HEK293 (cell line): Measurements from ENCODE around the gene LRFN2.
A peak's percentile ranks its signal among the peaks of the same experiment; 100 is the strongest.

Experiments used
- CTCF ChIA-PET: fragments of 350-600 bp; formaldehyde crosslinking; extraction: SDS; loops from one replicate; lab custom pipeline; 2021; ENCODE audit warnings: antibody characterized with exemption; lab: Yijun Ruan, JAX
- POLR2A ChIA-PET: fragments of 300-600 bp; formaldehyde crosslinking; extraction: SDS; loops from one replicate; lab custom pipeline; 2020; ENCODE audit warnings: antibody characterized with exemption, inconsistent platforms; lab: Yijun Ruan, JAX
- H3K27ac ChIP-seq: fragments of 200-500 bp; sonication (Bioruptor generic); 2 replicates; pipeline ENCODE4 v1.5.1; 2014; ENCODE audit warnings: low read depth, low read length, control low read depth, inconsistent platforms; ENCODE audit errors: extremely low read depth
- H3K36me3 ChIP-seq, 2 experiments: fragments of 200-500 bp in 1 of 2; sonication (Bioruptor generic) in 1 of 2; 1 replicate in 1 of 2; 2 replicates in 1 of 2; pipeline ENCODE4 v1.5.1; 2014 to 2017; ENCODE audit warnings: inconsistent platforms in 2 of 2, low read length in 2 of 2; ENCODE audit not compliant: control insufficient read depth in 2 of 2, insufficient read depth in 1 of 2
- H3K4me1 ChIP-seq: fragments of 200-500 bp; sonication (Bioruptor generic); 2 replicates; pipeline ENCODE4 v1.5.1; 2014; ENCODE audit warnings: mild to moderate bottlenecking, low read length, inconsistent platforms; ENCODE audit not compliant: control insufficient read depth, insufficient read depth
- H3K4me3 ChIP-seq: 2 replicates; pipeline ENCODE4 v1.5.1; 2011; ENCODE audit warnings: low read depth, mild to moderate bottlenecking, control low read depth, low read length, moderate library complexity
- H3K9me3 ChIP-seq: fragments of 200-500 bp; sonication (Bioruptor generic); 2 replicates; pipeline ENCODE4 v1.5.1; 2014; ENCODE audit warnings: low read depth, low read length, inconsistent platforms; ENCODE audit not compliant: control insufficient read depth, insufficient read depth
- EGR2 ChIP-seq: fragments of 450-650 bp; formaldehyde crosslinking; IDR thresholded peaks from 2 replicates; pipeline ENCODE4 v1.5.1; 2016; ENCODE audit warnings: low read depth, missing biosample characterization, missing genetic modification characterization
- MZF1 ChIP-seq: fragments of 450-650 bp; formaldehyde crosslinking; IDR thresholded peaks from 2 replicates; pipeline ENCODE4 v1.5.1; 2017; ENCODE audit warnings: missing biosample characterization, missing genetic modification characterization, borderline replicate concordance
- PRDM1 ChIP-seq: fragments of 450-650 bp; formaldehyde crosslinking; IDR thresholded peaks from 2 replicates; pipeline ENCODE4; 2016; ENCODE audit warnings: missing biosample characterization, missing genetic modification characterization
- ZBTB1 ChIP-seq: fragments of 450-650 bp; formaldehyde crosslinking; IDR thresholded peaks from 2 replicates; pipeline ENCODE4 v1.5.1; 2016; ENCODE audit warnings: missing biosample characterization, missing genetic modification characterization
- ZFHX2 ChIP-seq: fragments of 450-650 bp; formaldehyde crosslinking; conservative IDR thresholded peaks from 2 replicates; pipeline ENCODE4 v1.5.1; 2016; ENCODE audit warnings: missing biosample characterization, missing genetic modification characterization
- ZNF121 ChIP-seq: fragments of 450-650 bp; formaldehyde crosslinking; IDR thresholded peaks from 2 replicates; pipeline ENCODE4 v1.5.1; 2016; ENCODE audit warnings: missing biosample characterization, missing genetic modification characterization
- ZNF133 ChIP-seq: fragments of 450-650 bp; formaldehyde crosslinking; IDR thresholded peaks from 2 replicates; pipeline ENCODE4 v1.5.1; 2016; ENCODE audit warnings: missing biosample characterization, missing genetic modification characterization
- ZNF146 ChIP-seq: fragments of 450-650 bp; formaldehyde crosslinking; IDR thresholded peaks from 2 replicates; pipeline ENCODE4 v1.5.1; 2016; ENCODE audit warnings: missing biosample characterization, missing genetic modification characterization
- ZNF148 ChIP-seq: fragments of 450-650 bp; formaldehyde crosslinking; IDR thresholded peaks from 2 replicates; pipeline ENCODE4 v1.5.0; 2017; ENCODE audit warnings: missing biosample characterization, missing genetic modification characterization, borderline replicate concordance
- ZNF174 ChIP-seq: fragments of 450-650 bp; formaldehyde crosslinking; IDR thresholded peaks from 2 replicates; pipeline ENCODE4 v1.5.0; 2017; ENCODE audit warnings: missing biosample characterization, mild to moderate bottlenecking, missing genetic modification characterization
- ZNF202 ChIP-seq: fragments of 450-650 bp; formaldehyde crosslinking; IDR thresholded peaks from 2 replicates; pipeline ENCODE4 v1.5.1; 2016; ENCODE audit warnings: missing biosample characterization, missing genetic modification characterization, borderline replicate concordance
- ZNF211 ChIP-seq: fragments of 450-650 bp; formaldehyde crosslinking; IDR thresholded peaks from 2 replicates; pipeline ENCODE4 v1.5.1; 2016; ENCODE audit warnings: low read depth, missing biosample characterization, missing genetic modification characterization
- ZNF555 ChIP-seq: fragments of 450-650 bp; formaldehyde crosslinking; conservative IDR thresholded peaks from 2 replicates; pipeline ENCODE4 v1.5.1; 2017; ENCODE audit warnings: missing biosample characterization, mild to moderate bottlenecking, missing genetic modification characterization, inconsistent platforms
- ZNF560 ChIP-seq: fragments of 450-650 bp; formaldehyde crosslinking; IDR thresholded peaks from 2 replicates; pipeline ENCODE4 v1.5.1; 2017; ENCODE audit warnings: missing biosample characterization, missing genetic modification characterization, borderline replicate concordance
- ZNF626 ChIP-seq: fragments of 450-650 bp; sonication (Bioruptor Pico); formaldehyde crosslinking; IDR thresholded peaks from 2 replicates; pipeline ENCODE4 v1.5.1; 2018; ENCODE audit warnings: missing biosample characterization, missing genetic modification characterization, inconsistent platforms
- ZNF658 ChIP-seq: fragments of 450-650 bp; formaldehyde crosslinking; IDR thresholded peaks from 2 replicates; pipeline ENCODE4; 2016; ENCODE audit warnings: missing biosample characterization, missing genetic modification characterization
- ZNF660 ChIP-seq: fragments of 450-650 bp; IDR thresholded peaks from 2 replicates; pipeline ENCODE4 v1.5.1; 2018; ENCODE audit warnings: missing biosample characterization, mild to moderate bottlenecking, missing genetic modification characterization
- ZNF830 ChIP-seq: fragments of 450-650 bp; IDR thresholded peaks from 2 replicates; pipeline ENCODE4 v1.5.0; 2018; ENCODE audit warnings: missing biosample characterization, missing genetic modification characterization, low read depth, mild to moderate bottlenecking, moderate library complexity
- ZNF843 ChIP-seq: fragments of 450-650 bp; formaldehyde crosslinking; IDR thresholded peaks from 2 replicates; pipeline ENCODE4 v1.5.1; 2016; ENCODE audit warnings: missing biosample characterization, missing genetic modification characterization

LRFN2 gene

GRCh38 chr6:40441150-40441549, 146.0 kb downstream of the LRFN2 start:
- ChIA-PET POLR2A (no interaction called here), CTCF (no interaction called here)
- peak; percentile 78 for TF ChIP-seq ZFHX2 (tag by site-specific recombination)
- no peak for TF ChIP-seq ZNF555 (tag by site-specific recombination)
- peak; percentile 84 for TF ChIP-seq EGR2 (tag by site-specific recombination)
- TF ChIP-seq ZNF121 (tag by site-specific recombination): no peak
- TF ChIP-seq MZF1: no peak
- no peak overlapping the region for H3K4me3 ChIP-seq
- no peaks in the 10 kb centered on the region for H3K9me3 ChIP-seq
- H3K27ac ChIP-seq: no peak overlapping the region
- H3K36me3 ChIP-seq: no peaks in the 10 kb centered on the region
- no peaks in the 10 kb centered on the region for H3K4me1 ChIP-seq

GRCh38 chr6:40440053-40440452, 147.1 kb downstream of the LRFN2 start:
- H3K9me3 ChIP-seq: no peaks in the 10 kb centered on the region
- H3K4me1 ChIP-seq: no peaks in the 10 kb centered on the region
- no peak overlapping the region for H3K27ac ChIP-seq
- CTCF ChIA-PET: interaction anchor here (0.6 kb wide), 2 partner anchors 18 to 52 kb away, joined by 3 to 6 read pairs; no protein-coding TSS in a partner anchor
- TF ChIP-seq ZNF174: no peak
- TF ChIP-seq ZNF830 (tag by site-specific recombination): no peak
- TF ChIP-seq ZNF660 (tag by site-specific recombination): no peak
- TF ChIP-seq ZNF560 (tag by site-specific recombination): no peak
- TF ChIP-seq ZNF133 (tag by site-specific recombination): no peak
- TF ChIP-seq ZNF148: no peak
- TF ChIP-seq ZNF626 (tag by site-specific recombination): no peak
- TF ChIP-seq ZNF146 (tag by site-specific recombination): no peak
- no peak for TF ChIP-seq ZNF202
- no peak for TF ChIP-seq ZNF211
- no peak for TF ChIP-seq ZNF843 (tag by site-specific recombination)
- no peak for TF ChIP-seq PRDM1 (tag by site-specific recombination)
- TF ChIP-seq ZBTB1 (tag by site-specific recombination): no peak
- TF ChIP-seq ZNF658 (tag by site-specific recombination): no peak
- H3K4me3 ChIP-seq: no peak overlapping the region
- POLR2A ChIA-PET: no interaction called here
- H3K36me3 ChIP-seq: no peaks in the 10 kb centered on the region

- TF ChIP-seq ZNF658 (tag by site-specific recombination): no peak
- Histone ChIP-seq H3K27ac (no peak overlapping the region), H3K9me3 (no peaks in the 10 kb centered on the region), H3K36me3 (no peaks in the 10 kb centered on the region), H3K4me1 (no peaks in the 10 kb centered on the region), H3K4me3 (no peak overlapping the region)
- POLR2A ChIA-PET: no interaction called here
- CTCF ChIA-PET: no interaction called here
These were observed 148.0 kb downstream of the LRFN2 start for GRCh38 chr6:40439026-40439800.
